ENCODE data around the gene TXNL4A.

The TXNL4A gene

DNA sequence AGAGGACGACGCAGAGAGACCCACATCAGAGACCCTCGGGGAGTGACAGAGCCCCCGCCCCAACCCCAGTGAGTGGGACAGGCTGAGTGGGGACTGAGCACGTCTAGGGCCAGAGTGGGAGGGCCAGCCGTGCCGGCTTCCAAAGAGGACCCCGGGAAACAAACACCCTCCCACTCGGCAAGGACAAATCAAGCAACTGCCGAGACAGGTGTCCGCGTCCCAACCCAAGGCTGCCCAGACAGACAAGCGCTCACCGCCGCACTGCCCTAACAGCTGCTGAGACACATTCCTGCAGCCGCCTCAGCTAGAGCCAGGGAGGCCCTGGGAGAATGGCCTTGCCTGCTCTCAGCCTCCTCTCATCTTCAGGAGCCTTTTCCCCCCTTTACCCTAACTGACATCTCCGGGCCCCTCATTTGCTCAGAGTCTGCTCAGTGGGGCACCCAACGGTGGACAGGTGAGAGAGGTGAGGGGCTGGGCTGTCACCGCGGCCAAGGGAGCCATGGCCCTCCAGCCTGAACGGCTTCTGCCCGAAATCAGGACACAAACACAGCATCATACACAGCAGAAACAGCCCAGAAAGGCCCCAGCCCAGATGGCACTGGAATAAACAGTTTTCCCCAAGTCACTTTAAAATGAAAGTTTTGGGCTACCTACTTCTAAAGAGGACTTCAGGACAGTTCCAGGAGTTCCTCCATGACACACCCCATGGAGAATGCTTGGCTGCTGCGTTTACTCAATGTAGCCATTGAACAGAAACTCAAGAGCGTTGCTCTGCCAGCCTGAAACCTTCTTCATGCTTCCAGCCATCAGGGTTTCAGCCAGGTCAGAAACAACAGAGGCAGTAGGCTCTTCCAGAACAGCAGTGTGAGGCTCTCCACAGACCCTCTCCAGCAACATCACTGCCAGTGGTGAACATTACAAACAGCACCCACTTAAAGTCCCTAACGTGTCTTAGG, 60.5 kb downstream of the TXNL4A start:
- no peak overlapping the region for H3K27ac ChIP-seq (ENCODE audit: low read depth, low read length)
- no peak overlapping the region for H2AFZ ChIP-seq (ENCODE audit: low read depth, low read length, severe bottlenecking)
- no peaks in the 10 kb centered on the region; the same call in 1 of the 2 replicates for H3K79me2 ChIP-seq (ENCODE audit: insufficient read depth, low read length)
- no peaks in the 10 kb centered on the region; the same call in 1 of the 2 replicates for H3F3A ChIP-seq (ENCODE audit: insufficient read depth)
- H4K20me1 ChIP-seq (ENCODE audit: low read depth, low read length): no peaks in the 10 kb centered on the region
- H3K9me3 ChIP-seq (ENCODE audit: insufficient read depth, low read length): peaks cover 32% of the 10 kb centered on the region; the same call in 1 of the 2 replicates
- no peak for TF ChIP-seq EZH2phosphoT487 (conservative IDR thresholded peaks at IDR 0.05; ENCODE audit: low read length)
- TF ChIP-seq CTCF (IDR thresholded peaks at IDR 0.05; ENCODE audit: insufficient read depth, low read length, poor library complexity, severe bottlenecking): no peak
- peaks cover 38% of the 10 kb centered on the region for H3K36me3 ChIP-seq (ENCODE audit: low read length)
- H3K4me3 ChIP-seq (ENCODE audit: insufficient read depth, low read length, poor library complexity, severe bottlenecking): no peak overlapping the region
- no peaks in the 10 kb centered on the region for H3K9me2 ChIP-seq (replicated peaks; ENCODE audit: insufficient read depth, low read length)
- no peak overlapping the region for H3K9ac ChIP-seq (ENCODE audit: low read length)
- H3K4me2 ChIP-seq (ENCODE audit: low read depth, low read length, poor library complexity, severe bottlenecking): no peak overlapping the region
- H3K27me3 ChIP-seq (ENCODE audit: low read length): no peaks in the 10 kb centered on the region

DNA sequence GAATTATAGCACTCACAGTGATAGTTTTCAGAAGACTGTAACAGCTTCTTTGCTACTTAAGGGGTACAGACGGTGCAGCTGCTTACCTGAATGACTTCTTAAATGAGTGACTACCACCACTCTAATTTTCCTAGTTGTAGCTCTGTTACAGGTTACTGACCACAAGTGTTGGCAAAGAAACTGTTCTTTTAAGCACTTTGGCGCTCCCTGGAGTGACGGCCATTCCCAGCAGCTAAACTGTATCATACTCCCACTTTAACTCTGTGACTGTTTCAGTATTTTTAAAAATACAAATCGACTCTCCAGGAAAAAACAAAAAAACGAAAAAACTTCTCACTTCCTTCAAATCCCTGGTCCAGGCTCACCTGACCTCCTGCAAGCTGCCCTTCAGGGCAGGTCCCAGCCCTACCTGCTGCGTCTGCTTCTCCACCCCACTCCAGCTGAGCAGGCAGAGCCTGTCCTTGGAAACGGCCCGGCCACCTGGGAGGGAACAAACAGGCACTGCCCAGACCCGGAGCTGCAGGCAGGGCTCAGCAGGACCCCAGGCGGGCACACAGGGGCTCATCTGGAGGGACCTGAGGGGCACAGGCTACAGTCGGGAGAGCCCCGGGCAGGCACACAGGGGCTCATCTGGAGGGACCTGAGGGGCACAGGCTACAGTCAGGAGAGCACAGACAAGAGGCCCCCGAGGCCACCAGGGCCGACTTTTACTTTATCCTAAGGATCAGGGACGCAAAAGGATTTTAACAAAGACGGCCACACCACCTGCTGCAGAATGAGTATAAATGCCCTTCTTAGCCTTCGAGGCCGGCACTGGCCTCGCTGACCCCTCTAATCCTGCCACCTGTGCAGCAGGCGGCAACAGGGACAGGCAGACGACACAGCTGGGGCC, 61.4 kb downstream of the TXNL4A start:
- Histone ChIP-seq H3K4me3 (ENCODE audit: insufficient read depth, low read length, poor library complexity, severe bottlenecking) (no peak overlapping the region), H3K9me3 (ENCODE audit: insufficient read depth, low read length) (peaks cover 26% of the 10 kb centered on the region; the same call in 1 of the 2 replicates), H3K9me2 (replicated peaks; ENCODE audit: insufficient read depth, low read length) (no peaks in the 10 kb centered on the region), H3F3A (ENCODE audit: insufficient read depth) (no peaks in the 10 kb centered on the region; the same call in 1 of the 2 replicates), H3K9ac (ENCODE audit: low read length) (no peak overlapping the region), H3K27me3 (ENCODE audit: low read length) (no peaks in the 10 kb centered on the region), H2AFZ (ENCODE audit: low read depth, low read length, severe bottlenecking) (no peak overlapping the region), H3K36me3 (ENCODE audit: low read length) (peaks cover 29% of the 10 kb centered on the region), H3K79me2 (ENCODE audit: insufficient read depth, low read length) (no peaks in the 10 kb centered on the region), H4K20me1 (ENCODE audit: low read depth, low read length) (no peaks in the 10 kb centered on the region), H3K27ac (ENCODE audit: low read depth, low read length) (no peak overlapping the region), H3K4me2 (ENCODE audit: low read depth, low read length, poor library complexity, severe bottlenecking) (no peak overlapping the region)
- no peak for TF ChIP-seq CTCF (IDR thresholded peaks at IDR 0.05; ENCODE audit: insufficient read depth, low read length, poor library complexity, severe bottlenecking)
- TF ChIP-seq EZH2phosphoT487 (conservative IDR thresholded peaks at IDR 0.05; ENCODE audit: low read length): no peak

- Histone ChIP-seq H2AFZ (ENCODE audit: low read depth, low read length, severe bottlenecking) (no peak overlapping the region), H4K20me1 (ENCODE audit: low read depth, low read length) (no peaks in the 10 kb centered on the region), H3K27me3 (ENCODE audit: low read length) (no peaks in the 10 kb centered on the region), H3K9me2 (replicated peaks; ENCODE audit: insufficient read depth, low read length) (no peaks in the 10 kb centered on the region), H3K4me3 (ENCODE audit: insufficient read depth, low read length, poor library complexity, severe bottlenecking) (no peak overlapping the region), H3K9ac (ENCODE audit: low read length) (no peak overlapping the region), H3K36me3 (ENCODE audit: low read length) (peaks cover 25% of the 10 kb centered on the region), H3K9me3 (ENCODE audit: insufficient read depth, low read length) (peaks cover 23% of the 10 kb centered on the region; the same call in 1 of the 2 replicates), H3K79me2 (ENCODE audit: insufficient read depth, low read length) (no peaks in the 10 kb centered on the region), H3K4me2 (ENCODE audit: low read depth, low read length, poor library complexity, severe bottlenecking) (no peak overlapping the region), H3K27ac (ENCODE audit: low read depth, low read length) (no peak overlapping the region), H3F3A (ENCODE audit: insufficient read depth) (no peaks in the 10 kb centered on the region; the same call in 1 of the 2 replicates)
- TF ChIP-seq CTCF (IDR thresholded peaks at IDR 0.05; ENCODE audit: insufficient read depth, low read length, poor library complexity, severe bottlenecking): no peak
- no peak for TF ChIP-seq EZH2phosphoT487 (conservative IDR thresholded peaks at IDR 0.05; ENCODE audit: low read length)
Measured at GRCh38 chr18:79926306-79926705, 62.1 kb downstream of the TXNL4A start.

Measured in SU-DHL-6 (cell line).